HG03469 (cell line): ENCODE measurements around the gene SLC31A1.

Experiments
- ATAC-seq: cut with Tn5 transposase; IDR thresholded peaks from one replicate; pipeline ENCODE4 v1.9.1; 2021; ENCODE audit warnings: mild to moderate bottlenecking, moderate library complexity, moderate number of reproducible peaks; ENCODE audit not compliant: unreplicated experiment

SLC31A1 gene

DNA sequence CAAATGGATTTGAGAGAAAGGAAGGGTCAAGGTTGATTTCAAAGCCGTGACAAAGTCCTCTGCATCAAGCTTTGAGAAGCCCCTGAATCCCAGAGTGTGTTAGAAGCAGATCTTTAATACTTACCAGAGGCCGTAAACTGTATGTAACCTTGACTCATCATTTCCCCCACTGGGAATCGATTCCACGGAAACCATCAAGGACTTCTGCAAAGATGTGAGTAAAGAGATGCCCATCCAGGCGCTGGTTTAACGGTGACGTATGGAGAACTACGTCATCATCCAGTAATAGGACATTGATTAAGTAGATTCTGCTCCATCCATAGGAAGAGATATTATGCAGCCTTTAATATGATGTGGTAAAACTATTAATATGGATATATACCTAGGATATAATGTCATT is 80.2 kb downstream of the SLC31A1 start:
- ATAC-seq, result no peak

DNA sequence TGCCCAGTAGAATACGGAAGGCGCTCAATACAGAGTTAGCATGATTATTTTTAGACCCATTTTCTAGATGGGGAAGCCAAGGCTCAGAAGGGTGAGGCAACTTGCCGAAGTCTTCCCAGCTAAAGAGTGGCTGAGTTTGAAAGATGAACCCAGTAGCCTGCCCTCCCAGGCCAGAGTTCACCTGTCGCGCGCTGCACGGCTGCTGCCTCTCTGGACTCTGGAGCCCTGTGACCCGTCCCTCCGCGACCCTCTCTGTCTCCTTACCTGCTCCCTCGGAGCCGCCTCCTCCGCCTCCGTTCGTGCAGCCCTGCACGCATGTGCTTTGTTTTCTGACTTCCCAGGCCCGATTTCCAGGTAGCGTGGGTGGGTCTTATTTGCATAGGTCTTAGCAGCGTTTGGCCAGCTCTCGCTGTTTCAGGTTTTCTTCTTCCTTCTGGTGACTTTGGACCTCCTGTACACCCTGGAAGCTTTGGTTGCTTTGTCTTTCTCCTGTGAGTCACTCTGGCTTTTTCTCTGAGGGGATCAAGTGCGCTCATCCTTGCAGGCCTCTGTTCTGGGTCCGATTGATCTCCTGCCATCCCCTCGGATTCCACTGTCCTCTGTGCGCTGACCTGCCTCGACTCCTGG is 81.6 kb downstream of the SLC31A1 start, which contains the start of gene RNF183:
Gene RNF183 (minus strand): TSS at position 585 of the 627 bp plus-strand sequence. CDS start 5,192 bp downstream, outside the sequence.
- ATAC-seq, result no peak

DNA sequence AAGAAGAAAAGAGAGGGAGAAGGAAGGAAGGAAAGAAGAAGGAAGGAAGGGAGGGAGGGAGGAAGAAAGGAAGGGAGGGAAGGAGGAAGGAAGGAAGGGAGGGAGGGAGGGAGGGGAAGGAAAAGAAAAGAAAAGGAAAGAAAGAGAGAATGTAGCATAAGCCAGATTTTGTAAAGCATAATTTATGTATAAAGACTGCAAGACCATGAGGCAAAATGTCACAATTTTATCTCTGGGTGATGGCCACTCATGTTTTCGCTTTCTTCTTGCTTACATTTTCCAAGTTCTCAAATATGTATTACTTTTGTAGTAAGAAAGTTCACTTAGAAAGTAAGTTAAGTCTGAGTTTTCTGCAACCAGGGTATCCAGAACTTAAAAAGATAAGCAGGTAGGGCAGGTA is 85.2 kb downstream of the SLC31A1 start:
- ATAC-seq, result no peak

DNA sequence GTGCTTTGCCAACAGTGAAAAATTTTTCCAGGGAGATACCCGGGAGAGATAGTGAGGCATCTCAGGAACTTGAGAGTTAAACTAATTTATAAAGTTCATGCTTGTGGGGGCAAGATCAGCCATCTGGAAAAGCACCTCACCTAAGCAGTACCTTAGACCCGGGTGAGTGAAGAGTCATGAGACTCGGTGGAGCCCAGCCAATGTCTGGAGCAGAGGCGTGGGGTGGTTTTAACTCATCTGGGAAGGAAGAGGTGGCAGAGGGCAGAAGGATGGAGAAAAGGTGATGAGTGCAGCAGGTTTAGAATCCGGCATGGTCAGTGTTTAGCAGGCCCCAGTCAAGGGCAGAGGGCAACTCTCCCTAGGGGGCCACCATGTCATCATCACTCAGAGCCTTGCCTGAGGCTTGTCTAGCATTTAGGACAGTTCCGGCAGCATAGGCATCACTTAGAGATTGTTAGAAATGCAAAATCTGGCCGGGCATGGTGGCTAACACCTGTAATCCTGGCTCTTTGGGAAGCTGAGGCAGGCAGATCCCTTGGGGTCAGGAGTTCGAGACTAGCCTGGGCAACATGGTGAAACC is 86.1 kb downstream of the SLC31A1 start:
- no peak for ATAC-seq

DNA sequence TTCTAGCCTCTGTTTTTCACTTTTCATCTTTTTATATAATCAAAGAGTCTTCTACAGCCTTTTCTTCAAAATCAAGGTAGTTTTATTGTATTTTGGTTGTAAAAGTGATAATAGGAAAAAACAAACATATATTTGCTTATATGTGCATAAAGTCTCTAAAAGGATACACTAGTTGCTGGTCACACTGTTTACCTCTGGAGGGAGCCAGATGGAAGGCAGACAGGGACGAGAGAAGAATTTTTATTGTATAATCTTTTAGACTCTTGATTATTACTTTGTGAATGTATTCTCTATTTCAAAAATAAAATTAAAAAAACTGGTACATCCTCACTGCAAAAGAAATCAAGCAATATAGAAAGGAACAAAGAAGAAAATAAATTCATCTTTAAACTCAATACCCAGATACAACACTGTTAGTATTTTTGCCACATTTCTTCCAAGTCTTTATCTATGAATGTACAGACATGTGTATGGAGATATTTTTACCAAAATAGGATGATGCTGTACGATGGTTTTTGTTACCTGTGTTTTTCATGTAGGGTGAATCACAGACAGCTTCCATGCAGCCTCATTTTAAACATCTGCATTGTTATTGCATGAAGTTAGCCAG is 88.0 kb downstream of the SLC31A1 start:
- no peak for ATAC-seq

DNA sequence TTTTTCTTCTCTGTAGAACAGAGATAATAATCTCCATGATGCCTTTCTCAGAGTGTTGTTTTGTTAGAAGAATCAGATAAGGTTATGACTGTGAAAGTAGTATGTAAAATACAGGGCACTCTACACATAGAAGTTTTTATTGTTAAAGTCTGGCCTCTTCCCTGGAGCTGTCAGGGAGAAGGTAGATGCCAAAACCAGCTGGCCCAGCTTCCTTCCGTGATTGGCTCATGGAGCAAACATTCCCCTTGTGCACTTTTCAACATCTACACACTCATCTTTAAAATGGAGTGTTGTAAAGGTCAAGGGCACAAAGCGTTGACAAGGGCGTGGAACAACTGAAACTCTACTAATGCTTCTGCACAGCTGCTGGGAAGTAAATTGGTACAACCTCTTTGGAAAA is 89.2 kb downstream of the SLC31A1 start:
- ATAC-seq, result no peak

DNA sequence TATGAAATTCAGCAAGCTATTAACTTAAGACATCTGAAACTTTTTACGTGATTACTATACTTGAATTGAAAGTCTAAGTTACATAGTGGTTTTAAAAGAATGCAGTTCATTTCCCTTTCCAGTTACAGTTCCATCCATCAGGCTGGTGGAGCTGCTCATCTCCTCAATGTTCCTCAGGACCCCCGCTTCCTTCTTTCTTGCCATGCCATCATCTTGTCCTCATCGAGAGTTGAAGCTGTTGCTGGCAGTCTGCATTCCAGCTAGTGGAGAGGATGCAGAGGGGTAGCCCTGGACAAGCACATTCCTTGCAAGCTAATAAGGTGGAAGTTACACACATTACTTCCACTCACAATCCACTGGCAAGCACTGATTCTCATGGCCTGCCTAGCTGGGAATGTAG is 90.6 kb downstream of the SLC31A1 start:
- no peak for ATAC-seq

DNA sequence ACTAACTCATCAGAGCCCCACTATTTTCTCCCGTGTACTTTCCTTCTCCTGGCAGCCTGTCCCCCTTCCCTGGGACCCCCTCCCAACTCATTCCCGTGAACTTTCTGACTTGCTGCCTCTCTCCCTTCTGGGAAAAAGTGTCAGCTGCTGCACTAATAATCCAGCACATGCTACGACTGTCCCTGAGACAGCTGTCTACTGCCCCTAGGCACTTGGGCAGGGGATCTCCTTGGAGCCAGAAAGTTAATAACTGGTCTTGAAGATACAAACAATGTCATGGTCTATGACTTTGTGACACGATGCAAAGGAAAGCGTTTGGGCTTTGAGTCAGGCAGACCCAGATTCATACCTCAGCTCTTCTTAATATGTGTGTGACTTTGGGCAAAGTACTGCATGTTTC is 91.9 kb downstream of the SLC31A1 start:
- ATAC-seq, result no peak
